ENCODE measurements around the gene IL37. TPM values are rescaled to one million over a fixed set of nuclear protein-coding genes. Genes with fewer than 3 reads are reported as not detected.

IL37 gene
- total and polyA plus RNA-seq, 2 experiments from 2014 or later, result not detected

- TF ChIP-seq ZNF462 (CRISPR knock-in tag; IDR thresholded peaks at IDR 0.05) (no peak), CTCF (conservative IDR thresholded peaks at IDR 0.05; ENCODE audit: low read depth in 2 of 2) (no peak), ZNF331 (CRISPR knock-in tag; IDR thresholded peaks at IDR 0.05; ENCODE audit: low read depth) (no peak), STAT1 (IDR thresholded peaks at IDR 0.05; ENCODE audit: unreplicated experiment) (no peak)
Measured at GRCh38 chr2:112876257-112876970, 34.6 kb upstream of the IL37 start (continued).

- no peaks in the 10 kb centered on the region for H3K27me3 Mint-ChIP-seq (ENCODE audit: insufficient read depth, low read depth, poor library complexity)
- no peak overlapping the region for H3K4me2 ChIP-seq
- no peak for DNase-seq (ENCODE audit: low spot score)
- H3F3A ChIP-seq (replicated peaks; ENCODE audit: low read depth), result no peaks in the 10 kb centered on the region
- H3K36me3 Mint-ChIP-seq (ENCODE audit: low read depth), result no peaks in the 10 kb centered on the region
- no peaks in the 10 kb centered on the region for H3K9me2 ChIP-seq (ENCODE audit: insufficient read depth)
- no peak overlapping the region for H3K27ac ChIP-seq (ENCODE audit: low read depth)
- H3K36me3 ChIP-seq (ENCODE audit: insufficient read depth), result no peaks in the 10 kb centered on the region
- no peaks in the 10 kb centered on the region for H3K27me3 ChIP-seq (ENCODE audit: insufficient read depth)
- no peaks in the 10 kb centered on the region for H4K20me1 ChIP-seq (replicated peaks; ENCODE audit: insufficient read depth)
- no peaks in the 10 kb centered on the region for H3K79me2 ChIP-seq (replicated peaks; ENCODE audit: insufficient read depth)
- H3K27ac Mint-ChIP-seq, result no peak overlapping the region
- H2AFZ ChIP-seq, result no peak overlapping the region
- ATAC-seq, result no peak
- H3K9me3 Mint-ChIP-seq, result no peaks in the 10 kb centered on the region
- no peaks in the 10 kb centered on the region; the same call in 2 of the 3 replicates for H3K4me1 Mint-ChIP-seq
- no peaks in the 10 kb centered on the region for H3K4me1 ChIP-seq (ENCODE audit: insufficient read depth)
- H3K4me3 Mint-ChIP-seq, result no peak overlapping the region
- H3K4me3 ChIP-seq, result no peak overlapping the region
- TF ChIP-seq JUNB (IDR thresholded peaks at IDR 0.05; ENCODE audit: unreplicated experiment), result no peak
- TF ChIP-seq ZNF331 (CRISPR knock-in tag; IDR thresholded peaks at IDR 0.05; ENCODE audit: low read depth), result no peak
- no peak for TF ChIP-seq ETS1 (IDR thresholded peaks at IDR 0.05)
- no peak for TF ChIP-seq CTCF (conservative IDR thresholded peaks at IDR 0.05; ENCODE audit: low read depth in 2 of 2)
- no peak for TF ChIP-seq CREB1 (CRISPR knock-in tag; IDR thresholded peaks at IDR 0.05; ENCODE audit: low read depth)
- no peak for TF ChIP-seq REST (IDR thresholded peaks at IDR 0.05; ENCODE audit: unreplicated experiment)
Measured at GRCh38 chr2:112876971-112877361, 34.0 kb upstream of the IL37 start.
